KOPT-K1 (cell line): ENCODE data around the gene ARHGEF26.

ENCODE experiments used
- H3K27ac ChIP-seq: fragments of 200-600 bp; sonication (generic); 2 replicates; pipeline ENCODE4 v1.5.1; 2016; ENCODE audit warnings: antibody characterized with exemption, mild to moderate bottlenecking, low read depth, low read length; ENCODE audit not compliant: poor library complexity, severe bottlenecking
- H3K36me3 ChIP-seq: fragments of 200-600 bp; sonication (generic); 2 replicates; pipeline ENCODE4 v1.5.1; 2017; ENCODE audit warnings: antibody characterized with exemption, mild to moderate bottlenecking, low read length, moderate library complexity; ENCODE audit not compliant: insufficient read depth
- H3K9me3 ChIP-seq: fragments of 200-600 bp; sonication (generic); 2 replicates; pipeline ENCODE4 v1.5.1; 2017; ENCODE audit warnings: antibody characterized with exemption, low read length, mild to moderate bottlenecking; ENCODE audit not compliant: insufficient read depth, poor library complexity, severe bottlenecking

Gene ARHGEF26

GRCh38 chr3:154168998-154169795 is 48.0 kb downstream of the ARHGEF26 start:
- H3K27ac ChIP-seq = no peak overlapping the region
- H3K36me3 ChIP-seq = no peaks in the 10 kb centered on the region
- no peaks in the 10 kb centered on the region for H3K9me3 ChIP-seq

GRCh38 chr3:154169796-154170110 is 48.6 kb downstream of the ARHGEF26 start:
- no peak overlapping the region for H3K27ac ChIP-seq
- no peaks in the 10 kb centered on the region for H3K9me3 ChIP-seq
- no peaks in the 10 kb centered on the region for H3K36me3 ChIP-seq

GRCh38 chr3:154170300-154170699 is 49.1 kb downstream of the ARHGEF26 start:
- Histone ChIP-seq H3K36me3 (no peaks in the 10 kb centered on the region), H3K9me3 (no peaks in the 10 kb centered on the region), H3K27ac (no peak overlapping the region)

- no peaks in the 10 kb centered on the region for H3K9me3 ChIP-seq
- no peak overlapping the region for H3K27ac ChIP-seq
- no peaks in the 10 kb centered on the region for H3K36me3 ChIP-seq
Measured at GRCh38 chr3:154175041-154175440, 53.9 kb downstream of the ARHGEF26 start.

- H3K9me3 ChIP-seq = no peaks in the 10 kb centered on the region
- no peaks in the 10 kb centered on the region for H3K36me3 ChIP-seq
- H3K27ac ChIP-seq = no peak overlapping the region
Measured at GRCh38 chr3:154176036-154176435, 54.8 kb downstream of the ARHGEF26 start.

GRCh38 chr3:154177406-154177805 is 56.2 kb downstream of the ARHGEF26 start:
- Histone ChIP-seq H3K27ac (no peak overlapping the region), H3K9me3 (no peaks in the 10 kb centered on the region), H3K36me3 (no peaks in the 10 kb centered on the region)

- no peaks in the 10 kb centered on the region for H3K36me3 ChIP-seq
- no peak overlapping the region for H3K27ac ChIP-seq
- no peaks in the 10 kb centered on the region for H3K9me3 ChIP-seq
Measured at GRCh38 chr3:154178172-154178571, 57.0 kb downstream of the ARHGEF26 start.

GRCh38 chr3:154180836-154181691 is 59.9 kb downstream of the ARHGEF26 start:
- Histone ChIP-seq H3K9me3 (no peaks in the 10 kb centered on the region), H3K27ac (no peak overlapping the region), H3K36me3 (no peaks in the 10 kb centered on the region)

- no peaks in the 10 kb centered on the region for H3K36me3 ChIP-seq
- H3K9me3 ChIP-seq = no peaks in the 10 kb centered on the region
- H3K27ac ChIP-seq = no peak overlapping the region
Measured at GRCh38 chr3:154182322-154182922, 61.2 kb downstream of the ARHGEF26 start.

- no peak overlapping the region for H3K27ac ChIP-seq
- H3K36me3 ChIP-seq = no peaks in the 10 kb centered on the region
- H3K9me3 ChIP-seq = no peaks in the 10 kb centered on the region
Measured at GRCh38 chr3:154182975-154183374, 61.8 kb downstream of the ARHGEF26 start.

GRCh38 chr3:154184582-154184981 is 63.4 kb downstream of the ARHGEF26 start:
- Histone ChIP-seq H3K9me3 (no peaks in the 10 kb centered on the region), H3K36me3 (no peaks in the 10 kb centered on the region), H3K27ac (no peak overlapping the region)

- no peaks in the 10 kb centered on the region for H3K36me3 ChIP-seq
- H3K27ac ChIP-seq = no peak overlapping the region
- no peaks in the 10 kb centered on the region for H3K9me3 ChIP-seq
Measured at GRCh38 chr3:154188437-154188836, 67.2 kb downstream of the ARHGEF26 start.

- Histone ChIP-seq H3K27ac (no peak overlapping the region), H3K9me3 (no peaks in the 10 kb centered on the region), H3K36me3 (no peaks in the 10 kb centered on the region)
Measured at GRCh38 chr3:154188846-154189245, 67.7 kb downstream of the ARHGEF26 start.

GRCh38 chr3:154191520-154191919 is 70.3 kb downstream of the ARHGEF26 start:
- Histone ChIP-seq H3K9me3 (no peaks in the 10 kb centered on the region), H3K36me3 (no peaks in the 10 kb centered on the region), H3K27ac (no peak overlapping the region)

- Histone ChIP-seq H3K9me3 (no peaks in the 10 kb centered on the region), H3K27ac (no peak overlapping the region), H3K36me3 (no peaks in the 10 kb centered on the region)
Measured at GRCh38 chr3:154192225-154192624, 71.0 kb downstream of the ARHGEF26 start.
